GM21528 (cell line): Measurements from ENCODE around the gene MAPRE2.
"Not testable (repeated sequence)": the region's sequence is repeated elsewhere in the genome, so short reads cannot be mapped to it uniquely, and the experiment has no call there.

Experiments
- ATAC-seq: cut with Tn5 transposase; IDR thresholded peaks from one replicate; pipeline ENCODE4 v1.9.1; 2021; ENCODE audit warnings: mild to moderate bottlenecking, moderate library complexity; ENCODE audit not compliant: unreplicated experiment, low FRiP score

The MAPRE2 gene

GRCh38 chr18:35085450-35086380, 44.5 kb downstream of the MAPRE2 start:
- ATAC-seq: no peak

- no peak for ATAC-seq
Observed at GRCh38 chr18:35086704-35087103, 45.5 kb downstream of the MAPRE2 start.

GRCh38 chr18:35087726-35088125, 46.5 kb downstream of the MAPRE2 start:
- no peak for ATAC-seq

- no peak for ATAC-seq
Observed at GRCh38 chr18:35088921-35089320, 47.7 kb downstream of the MAPRE2 start.

- ATAC-seq: no peak
Observed at GRCh38 chr18:35089382-35089781, 48.2 kb downstream of the MAPRE2 start.

- no peak for ATAC-seq
Observed at GRCh38 chr18:35089891-35090550, 48.8 kb downstream of the MAPRE2 start.

- ATAC-seq: no peak
Observed at GRCh38 chr18:35091841-35092240, 50.6 kb downstream of the MAPRE2 start.

- peak; percentile 75 for ATAC-seq
Observed at GRCh38 chr18:35095983-35096676, 54.9 kb downstream of the MAPRE2 start.

- peak; percentile 16 for ATAC-seq
Observed at GRCh38 chr18:35096677-35097011, 55.4 kb downstream of the MAPRE2 start.

- no peak for ATAC-seq
Observed at GRCh38 chr18:35097195-35097594, 56.0 kb downstream of the MAPRE2 start.

GRCh38 chr18:35097763-35098162, 56.5 kb downstream of the MAPRE2 start:
- ATAC-seq: no peak

- no peak for ATAC-seq
Observed at GRCh38 chr18:35099911-35100310, 58.7 kb downstream of the MAPRE2 start.

GRCh38 chr18:35104391-35105051, 63.3 kb downstream of the MAPRE2 start:
- ATAC-seq: no peak

- no peak for ATAC-seq
Observed at GRCh38 chr18:35106013-35106844, 65.0 kb downstream of the MAPRE2 start.

- ATAC-seq: no peak
Observed at GRCh38 chr18:35106845-35107148, 65.6 kb downstream of the MAPRE2 start.

GRCh38 chr18:35107216-35107615, 66.0 kb downstream of the MAPRE2 start:
- no peak for ATAC-seq

GRCh38 chr18:35108088-35108487, 66.9 kb downstream of the MAPRE2 start:
- ATAC-seq: not testable (repeated sequence)

- no peak for ATAC-seq
Observed at GRCh38 chr18:35110059-35110458, 68.8 kb downstream of the MAPRE2 start.

- no peak for ATAC-seq
Observed at GRCh38 chr18:35110554-35111485, 69.6 kb downstream of the MAPRE2 start.
